ENCODE data around the gene THTPA.

The THTPA gene

GRCh38 chr14:23567186-23568020 is 11.3 kb downstream of the THTPA start, which contains the start of gene AP1G2:
Gene AP1G2, minus strand, starts transcription at chr14:23567791. Its CDS starts 477 bp downstream, at chr14:23567314.
- DNase-seq (ENCODE audit: low read depth) = peak; percentile 71

- DNase-seq (ENCODE audit: low read depth) = no peak
These were observed 12.0 kb downstream of the THTPA start for GRCh38 chr14:23568021-23568599.

GRCh38 chr14:23568600-23569331 is 12.7 kb downstream of the THTPA start:
- no peak for DNase-seq (ENCODE audit: low read depth)

- no peak for DNase-seq (ENCODE audit: low read depth)
These were observed 13.5 kb downstream of the THTPA start for GRCh38 chr14:23569443-23570151.

- DNase-seq (ENCODE audit: low read depth) = no peak
These were observed 14.9 kb downstream of the THTPA start for GRCh38 chr14:23570806-23571483.

GRCh38 chr14:23571701-23572523 is 15.8 kb downstream of the THTPA start:
- no peak for DNase-seq (ENCODE audit: low read depth)

- DNase-seq (ENCODE audit: low read depth) = no peak
These were observed 16.4 kb downstream of the THTPA start for GRCh38 chr14:23572524-23572828.

GRCh38 chr14:23572836-23573235 is 16.8 kb downstream of the THTPA start:
- DNase-seq (ENCODE audit: low read depth) = no peak

GRCh38 chr14:23573384-23574015 is 17.4 kb downstream of the THTPA start:
- no peak for DNase-seq (ENCODE audit: low read depth)

- DNase-seq (ENCODE audit: low read depth) = no peak
These were observed 21.1 kb downstream of the THTPA start for GRCh38 chr14:23577004-23577681.

- no peak for DNase-seq (ENCODE audit: low read depth)
These were observed 21.8 kb downstream of the THTPA start for GRCh38 chr14:23577710-23578392.

- no peak for DNase-seq (ENCODE audit: low read depth)
These were observed 22.7 kb downstream of the THTPA start, which contains the start of gene JPH4 for GRCh38 chr14:23578560-23579310. Gene JPH4, minus strand, starts transcription at chr14:23578790. Its CDS starts 1,337 bp downstream, at chr14:23577453.

GRCh38 chr14:23579311-23579630 is 23.2 kb downstream of the THTPA start:
- DNase-seq (ENCODE audit: low read depth) = no peak

- DNase-seq (ENCODE audit: low read depth) = no peak
These were observed 23.7 kb downstream of the THTPA start for GRCh38 chr14:23579739-23580138.

GRCh38 chr14:23580152-23580926 is 24.3 kb downstream of the THTPA start:
- DNase-seq (ENCODE audit: low read depth) = no peak

- no peak for DNase-seq (ENCODE audit: low read depth)
These were observed 24.8 kb downstream of the THTPA start for GRCh38 chr14:23580948-23581281.

GRCh38 chr14:23582906-23583760 is 27.1 kb downstream of the THTPA start:
- DNase-seq (ENCODE audit: low read depth) = no peak
